Nucleus accumbens (tissue), 56 donors: ENCODE measurements around the gene RRAS.
A peak's percentile ranks its signal among the peaks of the same experiment; 100 is the strongest.

ENCODE experiments used
- DNase-seq, 56 donors: peaks; one replicate each; lab custom pipeline; 2025; lab: John Stamatoyannopoulos, UW

Gene RRAS

DNA sequence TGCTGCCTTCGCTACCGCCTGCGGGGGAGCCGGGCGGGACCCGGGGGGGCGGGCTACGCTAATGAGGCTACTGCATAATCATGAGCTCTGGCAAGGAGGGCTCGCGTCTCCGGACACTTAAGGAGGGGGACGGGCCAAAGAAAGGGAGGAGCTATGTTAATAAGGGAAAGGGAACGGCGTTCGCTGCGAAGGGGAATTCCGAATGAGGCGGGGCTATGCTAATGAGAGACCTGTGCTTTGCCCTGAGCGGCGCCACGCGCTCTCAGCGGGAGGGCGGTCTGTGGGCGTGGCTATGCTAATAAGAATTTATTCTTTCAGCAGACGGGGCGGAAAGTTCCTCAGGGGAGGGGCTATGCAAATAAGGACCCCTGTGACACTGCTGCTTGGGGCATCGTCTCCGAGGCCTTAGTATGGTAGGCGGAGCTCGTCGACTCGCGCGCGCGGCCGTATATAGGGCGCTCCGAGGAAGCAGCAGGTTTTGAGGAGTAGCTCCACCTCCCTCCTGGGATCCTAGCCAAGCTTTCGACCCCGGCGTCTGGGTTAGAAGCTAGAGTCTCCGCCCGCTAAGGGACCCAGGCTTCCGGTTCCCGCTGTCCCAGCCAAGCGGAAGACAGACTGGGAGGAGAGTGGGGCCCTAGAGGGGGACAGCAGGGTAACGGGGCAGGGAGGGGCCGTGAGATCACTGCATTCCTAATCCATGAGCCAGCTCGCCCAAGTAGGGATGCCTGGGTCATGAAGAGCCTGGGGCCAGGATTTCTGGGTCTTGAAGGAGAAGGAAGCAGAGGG lies at the start of gene RRAS:
Gene RRAS, minus strand, starts transcription at position 31 of the 786 bp plus-strand sequence. CDS start 45 bp downstream, outside the sequence.
- DNase-seq, result peak; percentile 64 to 100 (median 98)

GRCh38 chr19:49689133-49690078 lies 49.5 kb upstream of the RRAS start, which contains the start of gene ADM5:
ADM5 (plus strand) TSS chr19:49689594; CDS start chr19:49689838, 244 bp downstream.
- DNase-seq, result peak in 35 of 56 donors; percentile 11 to 69 (median 30)

DNA sequence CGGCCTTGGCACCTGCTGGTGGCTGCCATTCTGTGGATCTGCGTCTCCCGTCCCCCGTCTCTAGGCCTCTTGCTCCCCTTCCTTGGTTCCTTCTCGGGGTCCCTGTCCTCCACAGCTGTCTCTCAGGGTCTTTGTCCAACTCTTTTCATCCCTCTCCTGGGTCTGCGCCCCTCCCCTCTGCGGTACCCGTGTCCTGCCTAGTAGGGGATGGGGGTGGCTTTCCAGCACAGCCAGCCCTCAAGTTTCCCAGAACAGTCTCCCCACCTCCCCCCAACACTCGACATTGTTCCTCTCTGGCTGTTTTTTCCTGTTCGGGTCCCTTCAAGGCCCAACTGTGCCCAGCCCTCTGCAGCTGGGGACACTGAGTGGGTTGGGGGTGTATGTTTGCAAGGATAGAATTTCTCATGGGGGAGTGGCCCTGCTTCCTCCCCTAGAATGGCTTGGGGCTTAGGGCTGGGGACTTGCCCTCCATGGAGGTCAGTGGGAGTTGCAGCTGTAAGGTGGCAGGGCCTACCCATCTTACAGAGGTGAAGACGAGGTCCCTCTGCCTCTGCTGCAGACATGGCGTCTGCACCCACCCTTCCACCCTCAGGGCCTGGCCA lies 48.7 kb upstream of the RRAS start:
- no peak for DNase-seq

DNA sequence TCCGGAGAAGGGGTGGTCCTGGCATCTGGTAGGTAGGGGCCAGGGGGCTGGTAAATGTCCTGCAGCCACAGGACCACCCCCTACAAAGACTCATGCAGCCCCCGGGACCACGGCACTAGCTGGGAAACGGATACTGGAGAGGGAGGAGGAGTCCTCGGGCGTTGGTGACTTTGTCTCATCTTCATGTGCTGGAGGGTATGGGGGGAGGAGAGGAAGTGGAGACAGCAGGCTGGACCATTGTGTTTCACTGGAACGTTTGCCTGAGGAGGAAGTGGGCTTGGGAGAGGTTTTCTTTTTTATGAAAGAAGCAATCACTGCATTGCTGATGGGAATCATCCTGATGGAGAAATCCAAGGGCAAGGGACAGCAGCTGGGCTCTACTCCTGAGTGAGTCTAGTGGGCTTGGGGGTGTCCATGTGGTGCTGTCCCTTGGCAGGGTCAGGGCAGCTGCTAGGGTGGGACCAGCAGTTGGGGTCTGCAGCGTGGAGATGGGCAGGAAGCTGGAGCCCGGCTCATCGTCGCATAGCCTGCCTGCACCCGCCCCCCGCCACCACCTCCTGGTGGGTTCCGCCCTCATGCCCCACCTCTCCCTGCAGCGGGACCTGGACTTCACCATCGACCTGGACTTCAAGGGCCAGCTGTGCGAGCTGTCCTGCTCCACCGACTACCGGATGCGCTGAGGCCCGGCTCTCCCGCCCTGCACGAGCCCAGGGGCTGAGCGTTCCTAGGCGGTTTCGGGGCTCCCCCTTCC lies 47.8 kb upstream of the RRAS start:
- DNase-seq, result no peak

GRCh38 chr19:49687150-49687549 lies 47.2 kb upstream of the RRAS start:
- DNase-seq, result no peak

GRCh38 chr19:49686503-49687088 lies 46.7 kb upstream of the RRAS start:
- DNase-seq, result no peak

DNA sequence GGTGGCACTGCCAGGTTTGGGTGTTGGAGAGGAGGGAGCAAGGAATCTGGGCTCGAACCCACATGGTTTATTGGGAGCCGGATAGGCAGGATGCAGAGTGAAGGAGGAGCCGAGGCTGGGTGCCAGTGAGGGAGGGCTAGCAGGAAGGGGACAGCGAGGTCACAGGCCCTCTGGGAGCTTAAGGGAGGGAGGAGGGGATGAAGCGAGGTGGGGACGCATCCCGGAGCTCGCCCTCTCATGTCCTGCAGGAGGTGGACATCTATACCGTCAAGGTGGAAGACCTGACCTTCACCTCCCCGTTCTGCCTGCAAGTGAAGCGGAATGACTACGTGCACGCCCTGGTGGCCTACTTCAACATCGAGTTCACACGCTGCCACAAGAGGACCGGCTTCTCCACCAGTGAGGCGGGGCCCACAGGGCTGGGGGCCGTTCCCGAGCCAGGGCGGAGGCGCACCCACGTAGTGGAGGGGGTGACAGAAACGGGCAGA lies 45.9 kb upstream of the RRAS start:
- no peak for DNase-seq

GRCh38 chr19:49684983-49685553 lies 45.1 kb upstream of the RRAS start:
- no peak for DNase-seq

- no peak for DNase-seq
Observed at GRCh38 chr19:49684251-49684982, 44.5 kb upstream of the RRAS start.

- no peak for DNase-seq
Observed at GRCh38 chr19:49683814-49684250, 43.9 kb upstream of the RRAS start.

DNA sequence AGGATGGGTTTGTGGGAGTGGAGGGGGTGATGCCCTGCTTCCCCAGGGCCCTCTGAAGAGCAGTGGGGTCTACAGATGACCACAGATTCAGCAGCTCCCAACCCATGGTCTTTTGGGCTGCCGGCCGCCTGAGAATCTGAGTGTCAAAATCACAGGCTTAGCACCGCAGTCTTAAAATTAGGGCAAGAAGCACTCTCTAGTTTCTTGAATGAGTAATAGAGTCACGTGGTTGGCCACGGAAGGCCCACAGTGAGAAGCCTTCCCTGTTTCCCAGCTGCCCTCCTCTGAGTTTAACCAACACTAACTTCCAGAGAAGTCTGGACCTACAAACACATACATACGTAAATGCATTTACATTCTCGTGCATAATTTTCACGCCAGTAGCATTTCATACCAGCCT lies 42.3 kb upstream of the RRAS start:
- no peak for DNase-seq

DNA sequence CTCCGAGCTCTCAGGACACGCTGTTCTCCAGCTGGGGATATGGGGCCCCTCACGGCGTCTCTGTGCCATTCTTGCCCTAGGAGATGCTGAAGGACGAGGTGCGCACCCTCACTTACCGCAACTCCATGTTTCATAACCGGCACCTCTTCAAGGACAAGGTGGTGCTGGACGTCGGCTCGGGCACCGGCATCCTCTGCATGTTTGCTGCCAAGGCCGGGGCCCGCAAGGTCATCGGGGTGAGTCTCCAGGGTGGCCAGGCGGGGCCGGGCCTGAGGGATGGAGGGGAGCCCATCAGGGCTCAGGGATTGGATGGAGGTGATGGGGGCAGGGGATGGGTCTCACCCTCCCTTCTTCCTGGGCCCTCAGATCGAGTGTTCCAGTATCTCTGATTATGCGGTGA lies 41.9 kb upstream of the RRAS start:
- DNase-seq, result no peak

DNA sequence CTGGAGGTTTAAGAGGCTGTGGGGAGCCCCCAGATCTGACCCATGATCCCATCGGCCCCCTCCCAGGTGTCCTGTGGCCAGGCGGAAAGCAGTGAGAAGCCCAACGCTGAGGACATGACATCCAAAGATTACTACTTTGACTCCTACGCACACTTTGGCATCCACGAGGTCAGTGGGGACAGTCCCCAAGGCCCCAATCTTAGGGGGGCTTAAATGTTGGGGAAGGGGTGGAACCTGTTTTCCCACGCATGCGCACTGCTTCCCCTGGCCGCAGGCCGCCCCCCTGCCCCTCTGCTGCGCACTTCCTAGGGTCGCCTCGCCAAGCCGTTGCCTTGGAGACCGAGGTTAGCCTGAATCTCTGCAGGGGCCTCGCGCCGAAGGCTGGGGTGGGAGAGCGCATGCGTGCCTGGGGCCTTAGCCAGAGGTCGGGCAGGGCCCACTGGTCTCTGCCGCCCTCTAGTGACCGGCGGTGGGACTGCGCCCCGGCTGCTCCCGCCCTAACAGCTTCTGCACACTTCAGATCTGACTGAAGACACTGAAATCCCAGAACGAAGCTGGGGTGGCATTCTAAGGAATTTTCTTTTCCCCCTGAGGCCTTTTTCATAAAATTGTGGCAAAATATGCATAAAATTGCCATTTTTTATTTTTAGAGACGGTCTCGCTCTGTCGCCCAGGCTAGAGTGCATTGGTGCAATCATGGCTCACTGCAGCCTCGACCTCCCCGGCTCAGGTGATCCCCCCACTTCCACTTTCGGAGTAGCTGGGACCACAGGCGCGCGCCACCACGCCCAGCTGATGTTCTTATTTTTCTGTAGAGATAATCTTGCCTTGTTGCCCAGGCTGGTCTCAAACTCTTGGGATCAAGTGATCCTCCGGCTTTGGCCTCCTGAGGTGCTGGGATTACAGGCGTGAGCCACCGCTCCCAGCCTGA lies 40.7 kb upstream of the RRAS start:
- DNase-seq, result peak in 54 of 56 donors; percentile 36 to 94 (median 77)

- no peak for DNase-seq
Observed at GRCh38 chr19:49679771-49680413, 39.9 kb upstream of the RRAS start.

DNA sequence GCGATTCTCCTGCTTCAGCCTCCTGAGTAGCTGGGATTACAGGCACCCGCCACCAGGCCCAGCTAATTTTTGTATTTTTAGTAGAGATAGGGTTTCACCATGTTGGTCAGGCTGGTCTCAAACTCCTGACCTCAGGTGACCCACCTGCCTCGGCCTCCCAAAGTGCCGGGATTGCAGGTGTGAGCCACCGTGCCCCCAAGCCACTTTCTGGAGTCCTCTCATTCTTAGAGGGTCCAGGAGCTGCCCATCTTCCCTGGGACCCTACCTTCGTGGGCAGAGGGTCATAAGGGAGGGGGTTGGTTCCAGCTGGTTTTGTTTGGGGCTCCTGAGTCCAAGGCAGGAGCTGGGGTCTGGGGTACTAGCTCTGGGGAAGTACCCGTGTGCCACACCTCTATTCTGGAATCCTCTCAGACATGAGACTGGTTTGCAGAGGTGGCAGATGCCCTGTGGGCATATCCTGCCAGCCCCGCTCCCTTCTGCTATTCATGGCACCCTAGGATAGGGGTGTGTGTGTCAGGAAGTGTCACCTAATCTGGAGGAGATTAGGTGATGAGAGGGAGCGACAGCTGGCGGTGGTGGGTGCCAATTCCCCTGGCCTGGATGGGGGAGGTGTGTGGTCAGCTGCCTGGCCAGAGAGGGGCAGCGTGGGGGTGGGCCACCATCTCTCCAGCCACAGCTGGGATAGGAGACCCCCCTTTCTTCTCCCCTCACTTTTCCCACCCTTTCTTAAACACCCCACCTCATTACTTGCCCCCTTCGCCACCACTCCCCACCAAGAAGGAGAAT lies 39.2 kb upstream of the RRAS start:
- DNase-seq, result no peak
